Body of pancreas (tissue), 4 donors: ENCODE measurements around the gene RAP1GDS1.

Experiments
- CTCF ChIP-seq, 7 experiments: fragments of 450-650 bp in 4 of 7; fragments of 200-600 bp in 3 of 7; sonication (generic) in 3 of 7; IDR thresholded peaks; one replicate each; pipeline ENCODE4 v1.5.1; 2016 to 2019; ENCODE audit warnings: antibody characterized with exemption in 7 of 7
- POLR2A ChIP-seq, 3 donors: fragments of 450-650 bp; IDR thresholded peaks; one replicate each; pipeline ENCODE4 v1.6.1; 2016; ENCODE audit warnings: antibody characterized with exemption in 3 of 3, mild to moderate bottlenecking in 2 of 3

- TF ChIP-seq CTCF (IDR thresholded peaks at IDR 0.05) (no peak), POLR2A (IDR thresholded peaks at IDR 0.05) (no peak)
Measured at GRCh38 chr4:98242538-98242937, 18.6 kb upstream of the RAP1GDS1 start.
